HG02588 (cell line): ENCODE measurements around the gene VSTM2L.

Experiments
- ATAC-seq: cut with Tn5 transposase; IDR thresholded peaks from one replicate; pipeline ENCODE4 v1.9.1; 2021; ENCODE audit warnings: mild to moderate bottlenecking, moderate library complexity; ENCODE audit not compliant: unreplicated experiment

VSTM2L gene

DNA sequence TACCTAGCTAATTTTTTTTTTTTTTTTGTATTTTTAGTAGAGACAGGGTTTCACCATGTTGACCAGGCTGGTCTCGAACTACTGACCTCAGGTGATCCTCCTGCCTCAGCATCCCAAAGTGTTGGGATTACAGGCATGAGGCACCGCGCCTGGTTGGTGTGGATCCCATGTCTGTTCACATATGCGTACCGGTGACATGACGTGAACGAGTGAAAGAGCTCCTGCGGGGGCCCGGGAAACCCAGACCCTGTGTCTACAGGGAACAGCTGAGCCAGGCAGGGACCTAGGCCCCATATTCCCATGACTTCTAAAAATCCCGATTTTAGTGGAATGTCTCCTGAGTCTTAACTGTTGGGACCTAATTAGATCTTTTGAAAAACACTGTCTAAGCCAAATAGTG lies 33.1 kb downstream of the VSTM2L start:
- ATAC-seq: no peak

DNA sequence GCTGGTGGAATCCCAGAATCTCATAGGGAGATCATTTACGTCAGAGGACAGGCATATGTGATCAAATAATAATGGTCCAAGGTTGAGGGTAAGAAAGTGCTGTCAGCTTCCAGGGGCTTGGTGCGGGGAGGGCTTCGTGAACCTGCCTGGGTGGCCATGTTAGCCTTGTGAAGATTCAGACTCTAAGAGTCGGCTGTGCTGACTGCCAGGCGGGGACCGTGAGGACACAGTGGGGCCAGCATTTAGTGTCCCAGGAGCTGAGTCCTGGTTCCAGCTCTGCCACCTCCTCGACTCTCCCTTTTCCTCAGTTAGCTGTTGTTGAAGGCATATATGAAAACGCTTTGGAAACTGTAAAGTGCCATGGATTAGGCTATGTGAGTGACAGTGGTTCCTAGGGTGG lies 33.5 kb downstream of the VSTM2L start:
- no peak for ATAC-seq

DNA sequence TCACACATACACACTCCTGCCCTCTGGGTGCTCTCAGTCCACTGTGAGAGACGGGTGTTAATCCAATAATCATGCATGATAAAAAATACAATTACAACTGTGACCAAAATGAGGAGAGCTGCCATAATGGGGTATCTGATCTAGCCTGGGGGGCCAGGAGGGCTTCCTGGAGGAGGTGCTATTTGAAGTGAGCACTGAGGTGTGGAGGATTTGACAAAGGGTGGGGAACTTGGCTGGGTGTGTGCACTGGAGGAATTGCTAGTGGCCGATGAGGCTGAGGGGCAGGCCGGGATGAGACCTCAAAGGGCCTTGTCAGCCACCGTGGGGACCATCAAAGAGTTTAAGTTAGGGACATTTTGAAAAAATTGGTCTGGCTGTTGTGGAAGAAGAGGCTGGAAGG lies 34.8 kb downstream of the VSTM2L start:
- ATAC-seq: no peak

DNA sequence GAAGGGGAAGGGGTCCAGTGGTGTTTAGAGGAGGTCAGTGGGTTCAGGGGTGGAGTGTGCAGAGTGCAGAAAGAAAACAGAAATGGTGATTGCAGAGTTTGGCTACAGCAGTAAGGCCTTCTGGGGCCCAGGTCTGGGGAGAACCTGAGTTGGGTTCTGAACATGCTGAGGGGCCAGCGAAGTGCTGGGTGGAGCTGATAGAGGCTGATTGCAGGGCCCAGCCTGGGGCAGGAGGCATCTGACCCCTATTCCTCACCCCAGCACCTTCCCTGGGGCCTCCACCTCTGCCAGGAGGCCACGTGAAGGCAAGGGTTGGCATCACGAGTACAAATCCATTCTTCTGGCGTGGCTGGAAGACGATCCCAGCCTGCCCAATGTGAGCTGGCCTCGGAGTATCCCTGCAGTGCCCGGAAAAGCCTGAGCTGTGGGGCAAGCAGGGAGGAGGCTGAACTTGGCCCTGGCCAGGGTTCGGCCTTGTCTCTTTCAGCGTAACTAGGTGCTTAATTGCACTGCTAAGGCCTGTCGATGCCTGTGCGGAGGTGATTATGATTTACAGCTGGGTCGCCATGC lies 35.3 kb downstream of the VSTM2L start:
- no peak for ATAC-seq

DNA sequence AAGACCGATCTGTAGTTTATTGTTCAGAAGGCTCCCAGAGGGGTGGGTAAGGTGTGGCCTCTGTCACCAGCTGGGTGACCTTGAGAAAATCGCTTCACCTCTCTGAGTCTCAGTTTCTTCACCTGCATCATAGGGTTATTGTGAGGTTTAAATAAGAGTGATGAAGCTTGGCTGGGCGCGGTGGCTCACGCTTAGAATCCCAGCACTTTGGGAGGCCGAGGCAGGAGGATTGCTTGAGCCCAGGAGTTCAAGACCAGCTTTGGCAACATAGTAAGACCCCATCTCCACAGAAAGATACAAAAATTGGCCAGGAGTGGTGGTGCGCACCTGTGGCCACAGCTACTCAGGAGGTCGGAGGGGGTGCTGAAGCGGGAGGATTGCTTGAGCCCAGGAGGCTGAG lies 36.0 kb downstream of the VSTM2L start:
- no peak for ATAC-seq

DNA sequence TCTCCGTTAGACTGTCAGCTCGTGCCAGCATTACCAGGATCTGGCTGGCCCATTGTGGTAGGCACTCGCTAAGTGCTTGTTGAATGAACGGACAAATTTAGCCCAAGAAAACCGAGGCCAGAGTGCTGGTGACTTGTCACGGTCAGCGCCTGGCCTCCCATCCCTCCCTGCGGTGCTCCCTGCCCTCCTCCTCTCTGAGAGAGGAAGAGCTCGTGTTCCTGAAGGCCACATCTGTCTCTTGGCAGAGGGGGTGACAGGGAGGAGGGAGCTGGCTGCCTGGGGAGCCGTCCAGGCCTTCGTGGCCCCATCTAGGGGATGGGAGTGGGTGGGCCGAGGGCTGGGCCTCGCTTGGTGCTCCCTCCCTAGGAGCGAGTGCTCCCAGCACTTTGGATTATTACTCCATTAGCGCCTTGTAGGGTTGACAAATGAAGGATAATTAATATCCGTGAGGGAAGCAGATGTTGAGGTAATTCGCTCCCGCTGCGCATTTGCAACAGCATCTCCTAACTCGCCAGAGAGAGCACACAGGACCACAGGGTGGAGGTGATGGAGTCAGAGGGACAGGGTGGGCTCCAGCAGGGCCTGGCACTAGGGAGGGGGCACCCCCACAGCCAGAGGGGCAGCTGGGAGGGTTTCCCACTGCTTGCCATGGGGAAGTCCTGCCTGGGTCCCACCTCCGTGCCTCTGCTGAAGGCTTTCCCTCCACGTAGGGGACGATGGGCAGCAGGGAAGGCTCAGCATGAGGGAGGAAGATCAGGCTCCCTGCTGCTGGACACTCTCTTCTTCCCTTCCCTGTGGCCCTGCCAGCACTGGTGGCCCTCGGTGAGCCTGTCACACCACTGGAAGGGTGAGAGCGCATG lies 37.0 kb downstream of the VSTM2L start:
- ATAC-seq: no peak

DNA sequence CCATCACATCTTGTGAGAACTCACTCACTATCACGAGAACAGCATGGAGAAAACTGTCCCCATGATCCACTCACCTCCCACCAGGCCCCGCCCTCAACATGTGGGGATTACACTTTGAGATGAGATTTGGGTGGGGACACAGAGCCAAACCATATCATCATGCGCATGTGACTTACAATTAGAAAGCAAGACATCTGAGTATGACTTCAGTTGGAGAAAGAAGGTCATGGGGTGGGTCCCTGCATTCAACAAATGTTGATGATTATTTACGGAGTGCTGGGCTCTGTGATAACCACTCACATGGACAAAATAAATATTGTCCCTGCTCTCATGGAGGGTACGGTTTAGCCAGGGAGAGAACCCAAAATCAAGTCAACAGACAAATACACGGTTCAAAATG lies 37.9 kb downstream of the VSTM2L start:
- no peak for ATAC-seq

DNA sequence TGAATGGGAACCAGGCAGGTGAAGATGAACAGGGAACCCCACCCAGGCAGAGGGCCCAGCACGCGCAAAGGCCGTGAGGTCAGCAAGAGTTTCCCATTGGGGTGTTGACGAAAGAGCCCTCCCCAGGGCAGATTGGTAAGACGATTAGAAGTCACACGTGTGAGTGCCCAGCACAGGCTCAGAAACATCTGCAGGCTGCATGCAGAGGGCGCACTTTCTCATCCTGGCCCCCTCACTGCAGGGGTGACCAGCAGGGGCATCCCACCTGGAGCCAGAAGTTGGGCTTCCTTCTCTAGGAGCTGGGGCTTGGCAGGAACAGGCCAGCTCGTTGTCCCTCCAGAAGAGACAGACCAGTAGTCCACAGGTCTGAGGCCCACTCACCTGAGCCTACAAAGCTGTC lies 38.4 kb downstream of the VSTM2L start:
- ATAC-seq: no peak

DNA sequence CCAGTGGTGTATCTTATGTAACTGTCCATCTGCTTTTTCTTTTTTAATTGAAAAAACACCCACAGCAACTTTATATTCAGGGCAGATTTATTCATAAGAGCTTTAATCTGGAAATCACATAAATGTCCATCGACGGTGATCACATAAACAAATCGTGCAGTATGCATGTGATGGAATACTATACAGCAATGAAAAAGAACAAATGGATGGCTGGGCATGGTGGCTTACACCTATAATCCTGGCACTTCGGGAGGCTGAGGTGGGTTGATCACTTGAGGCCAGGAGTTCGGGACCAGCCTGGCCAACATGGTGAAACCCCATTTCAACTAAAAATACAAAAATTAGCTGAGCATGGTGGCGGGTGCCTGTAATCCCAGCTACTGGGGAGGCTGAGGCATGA lies 39.1 kb downstream of the VSTM2L start:
- no peak for ATAC-seq

DNA sequence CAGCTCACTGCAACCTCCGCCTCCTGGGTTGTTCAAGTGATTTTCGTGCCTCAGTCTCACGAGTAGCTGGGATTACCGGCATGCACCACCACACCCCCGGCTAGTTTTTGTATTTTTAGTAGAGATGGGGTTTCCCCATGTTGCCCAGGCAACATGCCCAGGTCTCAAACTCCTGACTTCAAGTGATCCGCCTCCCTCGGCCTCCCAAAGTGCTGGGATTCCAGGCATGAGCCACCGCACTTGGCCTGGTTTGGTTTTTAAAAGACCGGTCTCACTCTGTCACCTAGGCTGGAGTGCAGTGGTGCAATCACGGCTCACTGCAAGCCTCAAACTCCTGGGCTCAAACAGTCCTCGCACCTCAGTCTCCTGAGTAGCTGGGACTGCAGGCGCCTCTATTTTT lies 40.1 kb downstream of the VSTM2L start:
- ATAC-seq: no peak

DNA sequence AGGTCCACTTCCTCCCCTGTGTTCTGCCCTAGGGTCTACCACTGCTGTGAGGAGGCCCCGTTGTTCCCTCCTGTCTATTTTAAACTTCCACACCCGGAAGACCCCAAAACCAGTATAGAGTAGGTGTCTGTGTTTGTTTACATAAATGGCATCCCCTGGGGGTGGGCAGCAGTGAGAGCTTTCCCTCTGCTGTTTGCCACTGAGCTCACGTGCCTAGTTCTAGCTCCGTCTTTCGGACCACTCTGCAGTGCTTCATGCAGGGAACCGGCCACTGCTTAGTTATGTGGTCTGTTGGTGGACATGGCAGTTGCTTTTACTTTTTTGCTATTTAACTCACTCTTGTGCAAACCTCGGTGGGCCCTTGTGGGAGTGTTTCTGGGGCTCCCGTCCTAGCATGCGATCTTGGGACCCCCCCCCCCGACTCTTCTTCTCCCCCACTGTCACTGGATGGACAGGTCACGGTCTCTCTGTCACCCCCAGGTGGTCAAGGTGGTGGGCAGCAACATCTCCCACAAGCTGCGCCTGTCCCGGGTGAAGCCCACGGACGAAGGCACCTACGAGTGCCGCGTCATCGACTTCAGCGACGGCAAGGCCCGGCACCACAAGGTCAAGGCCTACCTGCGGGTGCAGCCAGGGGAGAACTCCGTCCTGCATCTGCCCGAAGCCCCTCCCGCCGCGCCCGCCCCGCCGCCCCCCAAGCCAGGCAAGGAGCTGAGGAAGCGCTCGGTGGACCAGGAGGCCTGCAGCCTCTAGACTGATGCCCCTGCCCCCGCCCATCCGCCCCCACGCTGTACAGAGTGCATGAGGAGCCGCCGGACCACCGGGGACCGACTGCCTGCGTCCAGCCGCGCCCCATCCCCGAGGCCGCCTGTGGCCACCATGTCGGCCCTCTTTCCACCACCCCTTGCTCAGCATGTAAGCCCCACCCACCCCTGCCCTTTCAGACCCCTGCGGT lies 40.9 kb downstream of the VSTM2L start:
- ATAC-seq: no peak

DNA sequence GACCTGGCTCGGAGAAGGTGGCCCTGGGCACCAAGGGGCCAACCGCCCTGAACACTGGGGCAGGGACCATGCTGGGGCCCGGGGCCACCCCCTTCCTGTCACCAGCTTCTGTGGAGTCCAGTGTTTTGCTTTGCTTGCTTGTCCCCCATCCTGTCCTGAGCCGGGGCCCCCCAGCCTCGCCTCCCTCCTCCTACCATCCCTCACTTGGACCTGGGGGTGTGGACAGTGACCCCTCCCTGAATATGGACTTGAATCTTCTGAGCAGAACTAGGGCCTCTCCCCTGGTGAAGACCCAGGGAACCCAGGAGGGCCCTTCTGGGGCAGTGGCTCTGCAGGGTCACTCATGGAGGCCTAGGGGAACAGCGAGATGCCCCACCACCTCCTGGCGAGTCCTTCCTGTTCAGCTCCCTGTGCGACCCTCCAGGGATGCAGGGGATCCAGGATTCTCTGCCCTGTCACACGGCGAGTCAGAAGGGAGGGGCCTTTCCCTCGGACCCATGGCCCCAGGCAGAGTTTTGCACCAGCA lies 41.6 kb downstream of the VSTM2L start:
- ATAC-seq: no peak

DNA sequence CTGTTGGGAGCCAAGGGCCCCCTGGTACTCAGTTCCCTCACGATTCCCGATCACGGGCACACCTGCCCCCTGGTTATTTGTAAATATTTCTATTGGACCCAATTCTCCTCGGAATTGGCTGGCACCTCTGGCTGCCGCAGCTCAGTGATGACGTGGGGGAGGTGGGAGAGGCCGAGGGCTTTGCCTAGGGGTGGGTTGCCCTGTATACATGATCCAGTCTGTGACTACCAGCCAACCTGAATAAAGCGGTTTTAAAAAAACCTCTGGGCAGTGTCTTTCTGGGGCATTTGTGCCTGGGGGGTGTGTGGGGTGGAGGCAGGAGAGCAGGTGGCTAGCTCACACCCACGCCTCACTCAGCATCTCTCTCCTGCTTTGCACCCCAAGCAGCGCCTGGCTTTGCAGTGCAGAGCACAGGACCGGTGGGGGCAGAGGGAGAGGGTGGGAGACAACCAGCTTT lies 42.2 kb downstream of the VSTM2L start:
- no peak for ATAC-seq

DNA sequence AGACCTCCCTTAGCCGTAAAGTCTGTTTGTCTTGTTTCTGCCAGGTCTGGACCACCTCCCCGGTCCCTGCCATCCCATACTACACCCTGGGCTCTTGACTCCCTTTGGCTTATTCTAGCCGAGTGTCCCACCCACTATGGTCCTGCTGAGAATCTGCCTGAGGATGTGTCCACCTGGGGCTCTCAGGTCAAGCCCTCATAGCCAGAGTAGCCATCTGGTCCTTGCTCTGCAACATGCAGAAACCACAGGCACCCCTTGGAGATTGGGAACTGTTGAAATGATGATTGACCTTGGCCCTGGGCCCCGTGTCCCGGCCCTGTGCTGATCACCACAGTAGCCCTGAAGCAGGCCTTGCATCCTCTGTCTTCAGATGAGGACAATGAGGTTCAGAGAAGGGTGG lies 44.0 kb downstream of the VSTM2L start:
- ATAC-seq: no peak

DNA sequence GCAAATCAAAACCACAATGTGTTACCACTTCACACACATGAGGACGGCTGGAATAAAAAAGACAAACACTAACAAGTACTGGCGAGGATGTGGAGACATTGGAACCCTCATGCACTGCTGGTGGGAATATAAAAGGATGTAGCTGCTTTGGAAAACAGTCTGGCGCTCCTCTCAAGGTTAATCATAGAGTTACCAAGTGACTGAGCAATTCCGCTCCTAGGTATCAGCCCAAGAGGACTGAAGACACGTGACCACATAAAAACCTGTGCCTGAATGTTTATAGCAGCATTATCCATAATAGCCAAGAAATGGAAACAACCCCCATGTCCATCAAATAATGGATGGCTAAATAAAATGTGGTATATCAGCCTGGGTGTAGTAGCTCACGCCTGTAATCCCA lies 45.0 kb downstream of the VSTM2L start:
- no peak for ATAC-seq

DNA sequence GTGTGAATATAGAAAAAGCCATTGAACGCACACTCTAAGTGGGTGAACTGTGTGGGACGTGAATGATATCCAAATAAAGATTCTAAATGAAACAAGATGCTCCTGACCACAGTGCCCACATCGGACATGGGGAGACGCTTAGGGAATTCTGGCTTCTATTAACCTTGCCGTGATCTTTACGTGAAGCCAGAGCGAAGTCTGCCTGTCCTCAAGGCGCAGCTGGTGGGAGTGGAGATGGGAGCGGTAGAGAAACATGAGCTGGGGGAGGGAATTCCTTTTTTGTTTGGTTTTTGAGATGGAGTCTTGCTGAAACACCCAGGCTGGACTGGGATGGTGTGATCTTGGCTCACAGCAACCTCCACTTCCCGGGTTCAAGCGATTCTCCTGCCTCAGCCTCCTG lies 46.0 kb downstream of the VSTM2L start:
- no peak for ATAC-seq

DNA sequence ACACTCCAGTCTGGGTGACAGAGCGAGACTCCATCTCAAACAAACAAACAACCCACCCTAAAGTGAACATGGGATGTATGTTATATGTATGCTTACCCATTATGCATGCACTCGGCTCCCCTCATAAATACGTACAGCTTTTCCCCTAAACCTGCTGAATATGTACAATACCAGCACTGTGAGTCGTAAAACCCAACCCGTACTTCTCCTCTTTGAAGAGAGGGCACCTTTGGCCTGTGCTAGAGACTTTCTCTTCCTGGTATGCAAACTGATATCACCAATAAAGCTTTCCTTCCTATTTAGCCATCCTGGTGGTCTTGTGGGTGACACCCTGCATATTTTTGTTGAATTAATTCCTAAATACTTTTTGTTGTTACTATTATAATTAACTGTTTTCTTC lies 51.3 kb downstream of the VSTM2L start:
- ATAC-seq: no peak

DNA sequence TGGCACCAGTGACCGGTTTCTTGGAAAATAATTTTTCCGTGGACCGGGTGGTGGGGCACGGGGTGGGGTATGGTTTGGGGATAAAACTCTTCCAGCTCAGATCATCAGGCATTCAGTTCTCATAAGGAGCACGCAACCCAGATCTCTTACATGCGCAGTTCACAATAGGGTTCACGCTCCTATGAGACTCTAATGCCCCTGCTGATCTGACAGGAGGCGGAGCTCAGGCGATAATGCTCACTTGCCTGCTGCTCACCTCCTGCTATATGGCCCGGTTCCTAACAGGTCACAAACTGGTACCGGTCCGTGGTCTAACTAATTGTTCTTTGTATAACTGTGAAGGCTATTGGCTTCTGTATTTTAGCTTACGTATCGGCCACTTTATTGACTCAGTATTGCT lies 51.7 kb downstream of the VSTM2L start:
- no peak for ATAC-seq

DNA sequence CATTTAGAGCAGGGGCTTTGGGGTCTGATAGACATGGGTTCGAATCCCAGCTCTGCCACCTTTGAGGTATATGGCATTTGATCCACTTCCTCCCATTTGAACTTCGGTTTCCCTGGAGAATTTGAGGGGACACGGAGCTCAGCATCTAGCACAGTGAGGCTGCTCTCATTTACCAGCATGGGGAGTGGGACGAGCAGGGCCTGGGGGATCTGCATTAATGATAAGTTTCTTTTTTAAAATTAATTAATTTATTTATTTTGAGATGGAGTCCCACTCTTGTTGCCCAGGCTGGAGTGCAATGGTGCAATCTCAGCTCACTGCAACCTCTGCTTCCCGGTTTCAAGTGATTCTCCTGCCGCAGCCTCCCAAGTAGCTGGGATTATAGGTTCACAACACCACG lies 52.6 kb downstream of the VSTM2L start:
- ATAC-seq: no peak

DNA sequence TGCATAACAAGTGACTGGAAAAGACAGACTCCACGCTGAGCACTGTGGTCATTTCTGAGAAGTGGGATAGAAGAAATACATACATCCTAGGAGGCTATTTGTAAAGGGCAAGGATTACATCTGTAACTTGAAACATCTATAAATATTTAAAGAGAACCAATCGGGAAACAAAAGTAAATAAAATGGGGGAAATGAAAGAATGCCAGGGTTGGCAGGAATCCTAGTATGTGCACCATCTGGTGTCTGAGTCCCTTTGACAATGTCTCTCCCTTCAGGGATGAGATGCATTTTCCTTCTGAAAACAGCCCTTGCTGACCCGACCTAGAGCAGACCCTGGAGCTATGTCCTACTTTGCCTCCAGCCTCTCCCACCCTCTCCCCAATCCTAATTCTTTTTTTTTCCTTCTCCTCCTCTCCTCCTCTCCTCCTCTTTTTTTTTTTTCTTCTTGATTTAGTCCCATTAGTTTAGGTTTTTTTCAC lies 53.2 kb downstream of the VSTM2L start:
- ATAC-seq: no peak

DNA sequence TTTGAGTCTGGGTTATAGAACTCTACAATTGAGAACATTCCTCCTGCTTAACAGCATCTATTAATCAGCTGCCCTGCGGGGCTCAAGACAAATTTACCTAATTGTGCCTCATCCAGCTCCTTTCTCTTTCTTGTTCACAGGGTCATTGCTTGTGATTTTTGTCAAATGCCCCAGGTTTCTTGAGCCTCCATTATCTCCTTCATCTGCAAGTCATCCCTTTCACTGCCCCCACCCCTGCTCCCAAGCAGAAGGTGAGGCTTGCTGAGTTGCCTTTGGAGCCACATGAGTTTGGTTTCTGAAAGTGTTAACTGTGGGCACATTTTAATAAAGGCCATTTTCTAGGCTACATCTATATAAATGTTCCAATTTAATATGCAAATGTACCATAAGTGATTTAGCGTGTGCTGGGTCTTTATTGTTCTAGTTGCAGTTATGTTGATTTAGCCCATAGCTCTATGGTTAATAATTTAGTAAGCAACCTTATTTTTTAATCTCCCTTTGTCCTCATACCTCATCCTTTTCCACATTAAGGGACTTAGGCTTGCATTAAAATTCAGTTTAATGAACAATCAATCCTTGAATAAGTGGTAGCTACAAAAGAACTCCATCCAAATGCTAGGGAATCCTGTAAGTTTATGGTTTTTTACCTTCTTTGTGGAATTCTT lies 56.1 kb downstream of the VSTM2L start:
- no peak for ATAC-seq
